PFSK-1 (cell line): Measurements from ENCODE around the gene TUBA1B.

Source experiments
- FOXP2 ChIP-seq: optimal IDR thresholded peaks from 2 replicates; pipeline ENCODE3; 2011; ENCODE audit warnings: borderline replicate concordance, control low read depth, inconsistent platforms; ENCODE audit not compliant: insufficient read depth; ENCODE audit errors: extremely low read length, extremely low read depth
- POLR2AphosphoS5 ChIP-seq: IDR thresholded peaks from 2 replicates; pipeline ENCODE4 v1.6.1; 2012; ENCODE audit warnings: low read depth, mild to moderate bottlenecking, control low read depth, low read length, moderate library complexity
- SIN3A ChIP-seq: IDR thresholded peaks from 2 replicates; pipeline ENCODE4 v1.6.1; 2012; ENCODE audit warnings: mild to moderate bottlenecking, low read length, moderate library complexity, borderline replicate concordance; ENCODE audit not compliant: insufficient read depth
- TAF1 ChIP-seq: IDR thresholded peaks from 2 replicates; pipeline ENCODE4 v1.6.1; 2012; ENCODE audit warnings: low read length, control low read depth, borderline replicate concordance; ENCODE audit not compliant: insufficient read depth
- TF ChIP-seq, protein P1 (sequence below), 2 experiments: IDR thresholded peaks; 2 replicates each; pipeline versions ENCODE4 v1.6.1 to v1.8.0; 2011 to 2012; ENCODE audit warnings: low read depth in 2 of 2, low read length in 2 of 2, control low read depth in 1 of 2, inconsistent platforms in 1 of 2, mild to moderate bottlenecking in 1 of 2, moderate library complexity in 1 of 2; ENCODE audit not compliant: insufficient read depth in 1 of 2

Gene TUBA1B

DNA sequence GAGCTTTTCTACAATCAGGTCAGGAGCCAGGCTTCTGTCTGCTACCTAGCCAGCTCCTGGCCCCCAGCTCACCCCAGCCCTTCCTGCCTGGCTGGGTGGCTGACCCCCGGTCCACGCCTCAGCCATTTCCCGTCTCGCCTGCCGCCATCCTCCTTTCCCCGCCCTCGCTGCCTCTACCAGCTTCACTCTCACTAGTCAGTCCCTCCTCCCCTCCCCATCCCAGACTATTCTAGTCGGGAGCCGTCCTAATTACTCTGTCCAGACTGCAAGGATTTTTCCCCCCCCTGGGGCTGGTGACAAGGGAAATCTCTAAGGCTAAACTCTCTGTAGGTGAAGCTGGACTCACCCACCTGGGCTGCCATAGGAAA, 37.4 kb downstream of the TUBA1B start:
- no peak for TF ChIP-seq POLR2AphosphoS5
- TF ChIP-seq FOXP2: no peak
- no peak for TF ChIP-seq TAF1

DNA sequence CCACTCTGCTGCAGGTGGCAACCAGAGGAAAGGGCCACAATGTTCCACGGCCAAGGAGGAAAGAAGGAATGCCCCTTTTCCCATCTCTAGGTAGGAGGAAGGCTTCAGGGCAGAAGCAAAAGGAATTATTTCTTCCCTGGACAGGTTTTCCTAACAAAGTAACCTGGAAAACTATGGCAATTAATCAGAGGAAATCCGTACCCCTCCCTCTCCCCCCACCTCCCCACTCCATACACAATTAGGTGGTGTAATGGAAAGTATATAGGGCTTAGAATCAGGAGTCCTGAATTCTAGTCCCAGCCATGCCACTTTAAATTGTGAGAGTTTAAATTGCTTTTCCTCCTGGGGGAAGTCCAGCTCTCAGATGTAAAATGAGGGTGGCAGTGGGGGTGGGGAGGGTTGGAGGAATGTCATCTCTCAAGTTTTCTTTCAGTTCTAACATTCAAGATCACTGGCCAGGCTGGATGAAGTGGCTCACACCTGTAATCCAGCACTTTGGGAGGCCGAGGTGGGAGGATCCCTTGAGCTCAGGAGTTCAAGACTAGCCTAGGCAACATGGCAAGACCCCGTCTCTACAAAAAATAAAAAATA, 38.3 kb downstream of the TUBA1B start:
- TF ChIP-seq POLR2AphosphoS5: no peak
- no peak for TF ChIP-seq FOXP2
- TF ChIP-seq TAF1: no peak
- TF ChIP-seq, protein P1, sequence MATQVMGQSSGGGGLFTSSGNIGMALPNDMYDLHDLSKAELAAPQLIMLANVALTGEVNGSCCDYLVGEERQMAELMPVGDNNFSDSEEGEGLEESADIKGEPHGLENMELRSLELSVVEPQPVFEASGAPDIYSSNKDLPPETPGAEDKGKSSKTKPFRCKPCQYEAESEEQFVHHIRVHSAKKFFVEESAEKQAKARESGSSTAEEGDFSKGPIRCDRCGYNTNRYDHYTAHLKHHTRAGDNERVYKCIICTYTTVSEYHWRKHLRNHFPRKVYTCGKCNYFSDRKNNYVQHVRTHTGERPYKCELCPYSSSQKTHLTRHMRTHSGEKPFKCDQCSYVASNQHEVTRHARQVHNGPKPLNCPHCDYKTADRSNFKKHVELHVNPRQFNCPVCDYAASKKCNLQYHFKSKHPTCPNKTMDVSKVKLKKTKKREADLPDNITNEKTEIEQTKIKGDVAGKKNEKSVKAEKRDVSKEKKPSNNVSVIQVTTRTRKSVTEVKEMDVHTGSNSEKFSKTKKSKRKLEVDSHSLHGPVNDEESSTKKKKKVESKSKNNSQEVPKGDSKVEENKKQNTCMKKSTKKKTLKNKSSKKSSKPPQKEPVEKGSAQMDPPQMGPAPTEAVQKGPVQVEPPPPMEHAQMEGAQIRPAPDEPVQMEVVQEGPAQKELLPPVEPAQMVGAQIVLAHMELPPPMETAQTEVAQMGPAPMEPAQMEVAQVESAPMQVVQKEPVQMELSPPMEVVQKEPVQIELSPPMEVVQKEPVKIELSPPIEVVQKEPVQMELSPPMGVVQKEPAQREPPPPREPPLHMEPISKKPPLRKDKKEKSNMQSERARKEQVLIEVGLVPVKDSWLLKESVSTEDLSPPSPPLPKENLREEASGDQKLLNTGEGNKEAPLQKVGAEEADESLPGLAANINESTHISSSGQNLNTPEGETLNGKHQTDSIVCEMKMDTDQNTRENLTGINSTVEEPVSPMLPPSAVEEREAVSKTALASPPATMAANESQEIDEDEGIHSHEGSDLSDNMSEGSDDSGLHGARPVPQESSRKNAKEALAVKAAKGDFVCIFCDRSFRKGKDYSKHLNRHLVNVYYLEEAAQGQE (IDR thresholded peaks at IDR 0.05; ENCODE audit: insufficient read depth in 1 of 2, low read depth in 2 of 2, low read length in 2 of 2): no peak
- no peak for TF ChIP-seq SIN3A

DNA sequence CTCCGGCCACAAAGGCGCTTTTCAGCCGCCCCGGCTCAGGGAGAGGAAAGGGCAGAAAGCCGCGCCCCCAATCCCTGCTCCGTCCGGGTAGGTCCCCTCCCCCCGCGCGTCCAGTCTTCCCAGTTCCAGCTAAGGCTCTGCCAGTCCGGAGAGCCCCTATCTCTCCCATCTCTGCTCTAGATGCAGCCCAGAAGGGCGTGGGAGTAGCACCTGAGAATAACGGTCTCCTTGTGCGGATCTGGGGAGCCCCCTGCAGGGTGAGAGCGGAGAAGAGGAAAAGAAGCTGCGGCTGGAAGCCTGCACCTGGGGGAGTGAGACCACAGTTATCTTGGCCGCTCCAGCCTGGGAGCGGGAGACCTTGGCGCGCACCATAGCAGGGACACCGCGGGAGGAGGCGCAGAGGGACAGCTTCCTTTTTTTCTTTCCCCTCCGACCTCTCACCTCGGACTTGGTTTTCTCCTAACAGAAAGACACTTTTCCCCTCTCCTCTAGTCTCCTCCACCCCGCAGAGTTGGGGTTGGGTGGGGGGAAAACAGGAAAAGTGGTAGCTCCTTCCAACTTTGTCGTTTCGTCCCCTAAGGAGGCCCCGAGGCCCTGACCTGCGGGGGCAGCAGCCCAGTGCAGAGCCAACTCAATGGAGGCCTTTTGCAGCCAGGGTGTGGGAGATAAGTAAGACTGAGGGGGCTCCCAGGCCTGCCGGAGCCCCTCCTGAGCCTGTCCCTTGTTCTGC, 38.9 kb downstream of the TUBA1B start:
- TF ChIP-seq TAF1 (no peak), SIN3A (no peak)
- TF ChIP-seq, protein P1 (IDR thresholded peaks at IDR 0.05; ENCODE audit: insufficient read depth in 1 of 2, low read depth in 2 of 2, low read length in 2 of 2): no peak

DNA sequence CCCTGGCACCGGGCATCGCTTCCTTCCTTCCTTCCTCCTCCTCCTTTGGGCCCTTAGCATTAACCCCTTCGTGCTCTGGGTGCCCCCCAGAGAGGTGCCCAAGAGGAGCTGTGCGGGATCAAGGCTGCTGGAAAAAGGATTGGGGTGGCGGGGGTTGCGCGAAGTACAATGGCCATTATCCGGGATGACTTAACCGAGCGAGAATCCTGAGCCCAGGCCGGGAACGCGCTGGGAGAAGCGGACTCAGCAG, 39.4 kb downstream of the TUBA1B start:
- no peak for TF ChIP-seq FOXP2
- no peak for TF ChIP-seq POLR2AphosphoS5
- no peak for TF ChIP-seq SIN3A
- TF ChIP-seq TAF1: no peak
- TF ChIP-seq, protein P1 (IDR thresholded peaks at IDR 0.05; ENCODE audit: insufficient read depth in 1 of 2, low read depth in 2 of 2, low read length in 2 of 2): no peak

DNA sequence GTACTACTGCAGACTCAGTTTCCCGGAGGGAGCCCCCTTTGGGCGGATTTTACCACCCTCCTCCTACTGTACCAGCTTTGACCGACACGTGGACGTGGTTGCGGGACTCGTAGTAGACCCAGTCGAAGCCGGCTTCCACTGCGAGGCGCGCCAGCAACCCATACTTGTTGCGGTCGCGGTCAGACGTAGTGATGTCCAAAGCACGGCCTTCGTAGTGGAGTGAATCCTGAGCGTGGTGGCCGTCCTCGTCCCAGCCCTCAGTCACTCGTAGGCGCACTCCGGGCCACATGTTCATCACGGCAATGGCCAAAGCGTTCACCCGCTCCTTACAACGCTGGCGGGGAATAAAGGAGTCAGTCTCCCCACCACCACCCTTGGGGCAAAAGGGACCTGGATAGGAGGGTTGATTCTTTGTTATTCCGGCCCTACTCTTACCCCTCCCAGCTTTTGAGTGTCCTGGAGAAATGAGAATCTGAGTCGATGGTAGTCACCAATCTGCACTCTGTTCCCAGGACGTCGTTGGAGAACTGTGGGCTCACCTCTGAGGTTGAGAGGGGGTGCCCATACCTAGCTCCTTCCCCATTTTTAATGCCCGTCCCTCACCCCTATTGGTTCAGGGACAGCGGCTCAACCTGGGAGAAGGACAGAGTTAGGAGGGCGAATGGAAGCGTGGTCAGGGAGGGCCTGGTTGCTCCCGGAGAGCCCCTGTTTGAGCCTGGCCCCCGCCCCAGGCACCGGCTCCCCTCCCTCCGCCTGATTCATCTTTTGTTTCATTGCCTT, 39.9 kb downstream of the TUBA1B start:
- TF ChIP-seq SIN3A (no peak), POLR2AphosphoS5 (no peak), FOXP2 (no peak), TAF1 (no peak)
- TF ChIP-seq, protein P1 (IDR thresholded peaks at IDR 0.05; ENCODE audit: insufficient read depth in 1 of 2, low read depth in 2 of 2, low read length in 2 of 2): no peak
